Chondrocyte (in vitro differentiated cells): ENCODE measurements around the gene AS3MT. TPM values are rescaled to one million over a fixed set of nuclear protein-coding genes. Genes with fewer than 3 reads are reported as not detected.

Experiments
- DNase-seq: peaks from one replicate; pipeline ENCODE4 v3.0.0; 2021; ENCODE audit warnings: mixed read lengths, low spot score
- H3K27ac Mint-ChIP-seq: one replicate; pipeline ENCODE4 v1.8.0; 2021; ENCODE audit warnings: mild to moderate bottlenecking, moderate library complexity, mixed read lengths; ENCODE audit not compliant: unreplicated experiment
- H3K27me3 Mint-ChIP-seq: 2 replicates; pipeline ENCODE4 v1.8.0; 2021; ENCODE audit warnings: low read depth, mixed read lengths
- H3K36me3 Mint-ChIP-seq: 2 replicates; pipeline ENCODE4 v1.8.0; 2021; ENCODE audit warnings: low read depth, mixed read lengths
- H3K4me1 Mint-ChIP-seq: 2 replicates; pipeline ENCODE4 v1.8.0; 2021; ENCODE audit warnings: low read depth, mild to moderate bottlenecking, mixed read lengths
- H3K4me3 Mint-ChIP-seq: one replicate; pipeline ENCODE4 v1.8.0; 2021; ENCODE audit warnings: mild to moderate bottlenecking, moderate library complexity, mixed read lengths; ENCODE audit not compliant: unreplicated experiment
- H3K9me3 Mint-ChIP-seq: 2 replicates; pipeline ENCODE4 v1.8.0; 2021; ENCODE audit warnings: low read depth, mixed read lengths
- total RNA-seq: library from RNA; stranded (reverse); gene quantifications from 3 replicates; pipeline ENCODE4 v1.2.1, GENCODE V29; 2021
- TF ChIP-seq, protein P1 (sequence below): fragments of 200-600 bp; sonication (generic); IDR thresholded peaks from 2 replicates; pipeline ENCODE4 v1.5.0; 2021; ENCODE audit warnings: antibody characterized with exemption, mild to moderate bottlenecking, moderate library complexity

AS3MT gene
- total RNA-seq, 1 donor from 2014 or later: 2.2 TPM

DNA sequence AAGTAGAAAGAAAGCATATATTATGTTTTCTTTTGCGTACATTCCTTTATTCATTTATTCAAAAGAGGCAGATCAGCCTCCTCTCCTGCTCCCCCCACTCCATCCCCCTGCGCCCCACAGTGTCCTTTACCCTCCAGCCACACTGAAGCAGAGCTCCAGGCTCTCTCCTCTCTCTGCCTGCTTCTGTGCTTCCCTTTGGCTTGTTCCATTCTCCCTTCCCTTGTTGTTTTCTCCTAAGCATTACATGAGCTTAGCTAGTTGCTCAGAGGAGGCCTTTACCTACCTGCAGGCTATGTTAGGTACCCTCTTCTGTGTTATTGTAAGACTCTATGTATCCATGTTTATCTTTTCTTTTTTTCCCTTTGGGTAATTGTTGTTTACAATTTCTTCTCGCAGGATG lies 76.2 kb downstream of the AS3MT start:
- Mint-ChIP-seq H3K4me3 (no peak overlapping the region), H3K4me1 (peaks cover 20% of the 10 kb centered on the region), H3K27ac (no peak overlapping the region), H3K27me3 (no peaks in the 10 kb centered on the region), H3K36me3 (peaks cover 6% of the 10 kb centered on the region), H3K9me3 (no peaks in the 10 kb centered on the region)
- no peak for DNase-seq
- TF ChIP-seq, protein P1, sequence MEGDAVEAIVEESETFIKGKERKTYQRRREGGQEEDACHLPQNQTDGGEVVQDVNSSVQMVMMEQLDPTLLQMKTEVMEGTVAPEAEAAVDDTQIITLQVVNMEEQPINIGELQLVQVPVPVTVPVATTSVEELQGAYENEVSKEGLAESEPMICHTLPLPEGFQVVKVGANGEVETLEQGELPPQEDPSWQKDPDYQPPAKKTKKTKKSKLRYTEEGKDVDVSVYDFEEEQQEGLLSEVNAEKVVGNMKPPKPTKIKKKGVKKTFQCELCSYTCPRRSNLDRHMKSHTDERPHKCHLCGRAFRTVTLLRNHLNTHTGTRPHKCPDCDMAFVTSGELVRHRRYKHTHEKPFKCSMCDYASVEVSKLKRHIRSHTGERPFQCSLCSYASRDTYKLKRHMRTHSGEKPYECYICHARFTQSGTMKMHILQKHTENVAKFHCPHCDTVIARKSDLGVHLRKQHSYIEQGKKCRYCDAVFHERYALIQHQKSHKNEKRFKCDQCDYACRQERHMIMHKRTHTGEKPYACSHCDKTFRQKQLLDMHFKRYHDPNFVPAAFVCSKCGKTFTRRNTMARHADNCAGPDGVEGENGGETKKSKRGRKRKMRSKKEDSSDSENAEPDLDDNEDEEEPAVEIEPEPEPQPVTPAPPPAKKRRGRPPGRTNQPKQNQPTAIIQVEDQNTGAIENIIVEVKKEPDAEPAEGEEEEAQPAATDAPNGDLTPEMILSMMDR: no peak

DNA sequence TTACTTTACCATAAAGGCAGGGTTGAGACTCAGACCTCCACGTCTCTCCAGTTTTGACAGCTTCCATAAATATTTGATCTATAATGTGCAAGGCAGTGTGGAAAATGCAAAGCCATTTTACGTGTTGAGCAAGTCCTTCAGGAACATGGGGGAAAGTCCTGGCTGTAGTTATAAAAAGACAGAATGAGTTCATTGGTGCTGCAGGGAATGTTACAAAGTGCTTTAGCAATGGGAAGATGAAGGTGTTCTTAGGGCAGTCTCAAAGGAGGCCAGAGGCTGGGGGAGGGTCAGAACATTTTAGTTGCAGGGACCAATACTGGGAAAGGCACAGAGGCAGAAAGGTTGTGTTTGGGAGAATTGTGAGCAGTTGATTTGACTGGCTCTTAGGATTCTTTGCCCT lies 76.7 kb downstream of the AS3MT start:
- DNase-seq: no peak
- Mint-ChIP-seq H3K27ac (no peak overlapping the region), H3K4me3 (no peak overlapping the region), H3K27me3 (no peaks in the 10 kb centered on the region), H3K9me3 (no peaks in the 10 kb centered on the region), H3K4me1 (peaks cover 20% of the 10 kb centered on the region), H3K36me3 (peaks cover 6% of the 10 kb centered on the region)
- TF ChIP-seq, protein P1: no peak

DNA sequence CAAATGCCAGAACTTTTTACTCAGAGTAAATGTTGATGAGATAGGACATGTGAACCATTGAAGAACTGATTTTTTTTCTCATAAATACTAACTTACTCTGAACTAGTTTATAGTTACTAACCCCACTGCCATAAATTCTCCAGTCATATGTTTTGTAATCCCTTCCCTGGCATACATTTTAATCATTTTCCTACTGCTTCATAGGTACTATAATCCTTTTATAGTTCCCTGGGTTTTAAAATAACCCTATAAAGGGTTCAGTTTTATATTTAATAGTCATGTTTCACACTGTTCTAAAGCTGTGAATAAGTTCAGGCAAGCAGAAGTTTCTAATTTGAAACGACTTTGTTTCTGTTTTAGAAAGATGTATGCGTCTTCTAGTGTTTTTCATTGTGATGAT lies 77.7 kb downstream of the AS3MT start:
- Mint-ChIP-seq H3K27ac (no peak overlapping the region), H3K4me3 (no peak overlapping the region), H3K4me1 (peaks cover 20% of the 10 kb centered on the region), H3K27me3 (no peaks in the 10 kb centered on the region), H3K9me3 (no peaks in the 10 kb centered on the region), H3K36me3 (peaks cover 3% of the 10 kb centered on the region)
- TF ChIP-seq, protein P1: no peak
- no peak for DNase-seq

DNA sequence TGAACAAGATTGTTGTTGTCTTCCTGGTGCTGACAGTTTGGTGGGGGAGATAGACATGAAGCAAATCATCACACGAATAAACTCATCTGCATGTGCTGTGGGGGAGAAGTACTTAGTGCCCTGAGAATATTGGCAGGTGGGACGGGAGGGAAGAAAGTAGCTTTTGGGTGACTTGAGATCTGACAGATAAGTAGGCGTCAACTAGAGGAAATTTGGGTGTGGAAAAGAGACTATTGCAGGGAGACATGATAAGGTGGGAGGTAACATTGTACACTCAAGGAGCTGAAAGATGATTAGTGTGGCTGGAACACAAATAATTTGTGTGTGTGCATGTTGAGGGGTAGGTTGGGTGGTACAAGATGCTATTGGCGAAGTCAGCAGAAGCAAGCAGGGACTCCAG lies 78.9 kb downstream of the AS3MT start:
- peaks cover 3% of the 10 kb centered on the region for H3K36me3 Mint-ChIP-seq
- no peaks in the 10 kb centered on the region for H3K27me3 Mint-ChIP-seq
- H3K4me1 Mint-ChIP-seq: peaks cover 20% of the 10 kb centered on the region
- H3K9me3 Mint-ChIP-seq: no peaks in the 10 kb centered on the region
- TF ChIP-seq, protein P1: no peak
- H3K27ac Mint-ChIP-seq: no peak overlapping the region
- DNase-seq: no peak
- no peak overlapping the region for H3K4me3 Mint-ChIP-seq

DNA sequence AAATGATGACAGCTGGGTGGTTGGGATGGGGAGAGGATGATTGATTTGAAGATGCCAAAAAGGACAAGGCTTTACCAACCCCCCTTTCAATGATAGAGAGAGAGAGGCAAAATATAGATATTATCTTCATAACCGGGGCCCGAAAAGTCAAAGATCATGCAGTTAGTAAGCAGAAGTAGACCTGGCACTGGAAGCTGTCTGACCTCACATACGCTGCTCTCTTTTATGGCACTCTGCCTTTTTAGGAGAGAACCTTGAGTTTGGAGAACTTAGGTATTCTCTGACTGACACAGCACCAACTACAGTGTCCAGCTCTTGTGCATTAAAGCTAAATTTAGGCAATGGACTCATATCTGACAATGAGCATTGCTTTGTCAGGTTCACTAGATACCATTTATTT lies 79.5 kb downstream of the AS3MT start:
- TF ChIP-seq, protein P1: no peak
- Mint-ChIP-seq H3K4me3 (no peak overlapping the region), H3K36me3 (peaks cover 3% of the 10 kb centered on the region), H3K4me1 (peaks cover 20% of the 10 kb centered on the region), H3K27me3 (no peaks in the 10 kb centered on the region), H3K9me3 (no peaks in the 10 kb centered on the region), H3K27ac (no peak overlapping the region)
- DNase-seq: no peak
